ENCODE measurements around the gene U2AF2.

- TF ChIP-seq, protein P1, sequence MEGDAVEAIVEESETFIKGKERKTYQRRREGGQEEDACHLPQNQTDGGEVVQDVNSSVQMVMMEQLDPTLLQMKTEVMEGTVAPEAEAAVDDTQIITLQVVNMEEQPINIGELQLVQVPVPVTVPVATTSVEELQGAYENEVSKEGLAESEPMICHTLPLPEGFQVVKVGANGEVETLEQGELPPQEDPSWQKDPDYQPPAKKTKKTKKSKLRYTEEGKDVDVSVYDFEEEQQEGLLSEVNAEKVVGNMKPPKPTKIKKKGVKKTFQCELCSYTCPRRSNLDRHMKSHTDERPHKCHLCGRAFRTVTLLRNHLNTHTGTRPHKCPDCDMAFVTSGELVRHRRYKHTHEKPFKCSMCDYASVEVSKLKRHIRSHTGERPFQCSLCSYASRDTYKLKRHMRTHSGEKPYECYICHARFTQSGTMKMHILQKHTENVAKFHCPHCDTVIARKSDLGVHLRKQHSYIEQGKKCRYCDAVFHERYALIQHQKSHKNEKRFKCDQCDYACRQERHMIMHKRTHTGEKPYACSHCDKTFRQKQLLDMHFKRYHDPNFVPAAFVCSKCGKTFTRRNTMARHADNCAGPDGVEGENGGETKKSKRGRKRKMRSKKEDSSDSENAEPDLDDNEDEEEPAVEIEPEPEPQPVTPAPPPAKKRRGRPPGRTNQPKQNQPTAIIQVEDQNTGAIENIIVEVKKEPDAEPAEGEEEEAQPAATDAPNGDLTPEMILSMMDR (optimal IDR thresholded peaks at IDR 0.05 in 1 of 3, IDR thresholded peaks at IDR 0.05 in 1 of 3, conservative IDR thresholded peaks at IDR 0.05 in 1 of 3; ENCODE audit: extremely low read depth in 1 of 3, insufficient read depth in 2 of 3, low read length in 3 of 3) = no peak
- no peak for TF ChIP-seq EZH2 (IDR thresholded peaks at IDR 0.05; ENCODE audit: low read length)
These were observed 61.7 kb downstream of the U2AF2 start for GRCh38 chr19:55716531-55716930.

Measured in keratinocyte (primary cell).